K562 (cell line): Measurements from ENCODE around the gene ZNF319. TPM values are rescaled to one million over a fixed set of nuclear protein-coding genes. Genes with fewer than 3 reads are reported as not detected.

Experiments
- DACH1 ChIP-seq: fragments of 450-650 bp; IDR thresholded peaks from 2 replicates; pipeline ENCODE4 v1.6.1; 2018; ENCODE audit not compliant: partially characterized antibody
- ELF4 ChIP-seq: fragments of 450-650 bp; formaldehyde crosslinking; IDR thresholded peaks from 2 replicates; pipeline ENCODE4 v1.4.0; 2022; ENCODE audit warnings: missing genetic modification characterization
- FOXA1 ChIP-seq: fragments of 450-650 bp; IDR thresholded peaks from 2 replicates; pipeline ENCODE4 v1.6.1; 2016; ENCODE audit warnings: mild to moderate bottlenecking, borderline replicate concordance
- HDAC3 ChIP-seq: fragments of 450-650 bp; IDR thresholded peaks from 2 replicates; pipeline ENCODE4 v1.6.1; 2018; ENCODE audit warnings: borderline replicate concordance, mild to moderate bottlenecking, moderate library complexity; ENCODE audit not compliant: partially characterized antibody
- HDAC6 ChIP-seq: IDR thresholded peaks from 2 replicates; pipeline ENCODE4 v1.6.1; 2012; ENCODE audit warnings: low read depth, mild to moderate bottlenecking, control low read depth, inconsistent platforms, low read length, moderate library complexity
- MTA2 ChIP-seq: fragments of 450-650 bp; IDR thresholded peaks from 2 replicates; pipeline ENCODE4 v1.6.1; 2016; ENCODE audit warnings: low read depth
- NELFE ChIP-seq: IDR thresholded peaks from 2 replicates; pipeline ENCODE4 v1.6.1; 2011; ENCODE audit warnings: mild to moderate bottlenecking; ENCODE audit not compliant: insufficient read depth, insufficient read length
- PURB ChIP-seq: sonication (generic); formaldehyde crosslinking; IDR thresholded peaks from 2 replicates; pipeline ENCODE4 v1.9.0; 2021; ENCODE audit warnings: low read depth, mild to moderate bottlenecking, missing genetic modification reagents
- RFX5 ChIP-seq: IDR thresholded peaks from 2 replicates; pipeline ENCODE4 v1.6.1; 2011; ENCODE audit warnings: low read depth, mild to moderate bottlenecking, improper control_type of control experiment, low read length
- TARDBP ChIP-seq: fragments of 450-650 bp; IDR thresholded peaks from 2 replicates; pipeline ENCODE4 v1.6.1; 2016
- TEAD2 ChIP-seq: fragments of 450-650 bp; IDR thresholded peaks from 2 replicates; pipeline ENCODE4 v1.6.1; 2016; ENCODE audit warnings: missing genetic modification characterization, control low read depth, missing compliant biosample characterization
- TRIM24 ChIP-seq, 2 experiments: fragments of 450-650 bp; IDR thresholded peaks; 2 replicates each; pipeline ENCODE4 v1.6.1; 2016
- ZNF175 ChIP-seq: fragments of 200-800 bp; sonication (Bioruptor generic); IDR thresholded peaks from 2 replicates; pipeline ENCODE4 v1.6.1; 2016; ENCODE audit warnings: low read depth, mild to moderate bottlenecking, missing genetic modification characterization, missing compliant biosample characterization
- ZNF197 ChIP-seq: fragments of 200-800 bp; sonication (Bioruptor generic); IDR thresholded peaks from 2 replicates; pipeline ENCODE4 v1.6.1; 2016; ENCODE audit warnings: low read depth, missing genetic modification characterization, missing compliant biosample characterization
- ZNF263 ChIP-seq: sonication (generic); formaldehyde crosslinking; IDR thresholded peaks from 2 replicates; pipeline ENCODE4 v1.8.0; 2022; ENCODE audit warnings: mild to moderate bottlenecking, missing genetic modification reagents, borderline replicate concordance
- ZNF282 ChIP-seq: sonication (generic); formaldehyde crosslinking; IDR thresholded peaks from 2 replicates; pipeline ENCODE4 v1.8.1; 2023; ENCODE audit warnings: missing genetic modification reagents
- polyA plus RNA-seq, 8 experiments: library from polyadenylated mRNA; depleted of rRNA in 4 of 8; stranded (reverse) in 5 of 8; unstranded in 3 of 8; fragments of >200 nt; fragmentation: Nextera tagmentation in 2 of 8; fragmentation: Illumina TruSeq in 1 of 8; extraction: Ambion mirVana in 2 of 8; extraction: Trizol in 1 of 8; gene quantifications; 2 replicates each; pipeline versions ENCODE4 v1.2.1 to v1.2.3, GENCODE V29; 2011 to 2014; ENCODE audit warnings: inconsistent platforms in 1 of 8, missing spikeins in 1 of 8
- total RNA-seq, 7 experiments: library from RNA; depleted of rRNA in 6 of 7; stranded (reverse); fragments of >200 nt in 6 of 7; fragmentation: Illumina TruSeq in 2 of 7; extraction: Trizol in 2 of 7; gene quantifications; 2 replicates each; pipeline versions ENCODE4 v1.2.1 to v1.2.3, GENCODE V29; 2011 to 2021; ENCODE audit warnings: low replicate concordance in 1 of 7
- TF ChIP-seq, protein P1 (sequence below), 2 experiments: fragments of 450-650 bp; IDR thresholded peaks; 2 replicates each; pipeline ENCODE4 v1.6.1; 2016; ENCODE audit warnings: mild to moderate bottlenecking in 2 of 2, borderline replicate concordance in 1 of 2, low read depth in 1 of 2, moderate library complexity in 1 of 2
- TF ChIP-seq, protein P2 (sequence below): fragments of 450-650 bp; IDR thresholded peaks from 2 replicates; pipeline ENCODE4 v1.6.1; 2018; ENCODE audit not compliant: partially characterized antibody

Gene ZNF319
- total and polyA plus RNA-seq, 9 of the 15 experiments (the other 6 are each of a cell fraction or from before 2014, with no cell fraction given): 0.20 to 5.7 (median 1.4) TPM

- TF ChIP-seq, protein P1, sequence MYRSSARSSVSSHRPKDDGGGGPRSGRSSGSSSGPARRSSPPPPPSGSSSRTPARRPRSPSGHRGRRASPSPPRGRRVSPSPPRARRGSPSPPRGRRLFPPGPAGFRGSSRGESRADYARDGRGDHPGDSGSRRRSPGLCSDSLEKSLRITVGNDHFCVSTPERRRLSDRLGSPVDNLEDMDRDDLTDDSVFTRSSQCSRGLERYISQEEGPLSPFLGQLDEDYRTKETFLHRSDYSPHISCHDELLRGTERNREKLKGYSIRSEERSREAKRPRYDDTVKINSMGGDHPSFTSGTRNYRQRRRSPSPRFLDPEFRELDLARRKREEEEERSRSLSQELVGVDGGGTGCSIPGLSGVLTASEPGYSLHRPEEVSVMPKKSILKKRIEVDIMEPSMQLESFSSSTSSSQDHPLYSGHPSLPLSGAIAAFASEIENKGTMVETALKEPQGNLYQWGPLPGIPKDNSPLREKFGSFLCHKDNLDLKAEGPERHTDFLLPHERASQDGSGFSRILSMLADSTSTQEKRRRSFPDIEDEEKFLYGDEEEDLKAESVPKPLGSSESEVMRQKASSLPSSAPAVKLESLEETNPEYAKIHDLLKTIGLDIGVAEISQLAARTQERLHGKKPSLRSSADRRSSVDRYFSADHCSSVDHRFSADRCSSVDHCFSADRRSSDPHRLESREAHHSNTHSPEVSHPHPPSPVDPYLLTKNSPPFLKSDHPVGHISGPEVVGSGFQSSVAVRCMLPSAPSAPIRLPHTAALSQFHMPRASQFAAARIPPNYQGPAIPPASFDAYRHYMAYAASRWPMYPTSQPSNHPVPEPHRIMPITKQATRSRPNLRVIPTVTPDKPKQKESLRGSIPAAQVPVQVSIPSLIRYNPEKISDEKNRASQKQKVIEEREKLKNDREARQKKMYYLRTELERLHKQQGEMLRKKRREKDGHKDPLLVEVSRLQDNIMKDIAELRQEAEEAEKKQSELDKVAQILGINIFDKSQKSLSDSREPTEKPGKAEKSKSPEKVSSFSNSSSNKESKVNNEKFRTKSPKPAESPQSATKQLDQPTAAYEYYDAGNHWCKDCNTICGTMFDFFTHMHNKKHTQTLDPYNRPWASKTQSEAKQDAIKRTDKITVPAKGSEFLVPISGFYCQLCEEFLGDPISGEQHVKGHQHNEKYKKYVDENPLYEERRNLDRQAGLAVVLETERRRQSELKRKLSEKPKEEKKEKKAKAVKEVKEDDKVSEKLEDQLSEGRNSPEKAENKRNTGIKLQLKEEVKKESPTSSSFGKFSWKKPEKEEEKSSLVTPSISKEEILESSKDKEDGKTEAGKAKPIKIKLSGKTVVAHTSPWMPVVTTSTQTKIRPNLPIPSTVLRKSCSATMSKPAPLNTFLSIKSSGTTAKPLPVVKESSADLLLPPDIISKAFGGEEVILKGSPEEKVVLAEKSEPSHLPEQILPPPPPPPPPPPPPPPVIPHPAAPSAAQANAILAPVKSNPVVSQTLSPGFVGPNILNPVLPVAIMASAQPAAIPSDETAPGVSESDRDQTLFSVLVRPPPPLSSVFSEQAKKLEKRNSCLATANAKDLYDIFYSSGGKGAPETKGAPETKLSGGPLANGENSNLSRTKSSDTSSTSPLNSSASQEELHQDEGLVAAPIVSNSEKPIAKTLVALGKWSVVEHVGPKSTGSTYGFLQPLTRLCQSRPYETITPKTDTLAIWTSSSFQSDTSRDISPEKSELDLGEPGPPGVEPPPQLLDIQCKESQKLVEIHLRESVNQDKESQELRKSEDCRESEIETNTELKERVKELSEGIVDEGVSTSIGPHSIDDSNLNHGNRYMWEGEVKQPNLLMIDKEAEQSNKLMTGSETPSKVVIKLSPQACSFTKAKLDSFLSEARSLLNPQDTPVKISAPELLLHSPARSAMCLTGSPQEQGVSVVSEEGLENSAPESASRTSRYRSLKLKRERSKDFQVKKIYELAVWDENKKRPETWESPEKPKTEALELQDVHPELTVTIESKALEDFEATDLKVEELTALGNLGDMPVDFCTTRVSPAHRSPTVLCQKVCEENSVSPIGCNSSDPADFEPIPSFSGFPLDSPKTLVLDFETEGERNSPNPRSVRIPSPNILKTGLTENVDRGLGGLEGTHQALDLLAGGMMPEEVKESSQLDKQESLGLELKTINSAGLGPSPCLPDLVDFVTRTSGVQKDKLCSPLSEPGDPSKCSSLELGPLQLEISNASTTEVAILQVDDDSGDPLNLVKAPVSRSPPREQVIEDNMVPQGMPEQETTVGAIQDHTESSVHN (IDR thresholded peaks at IDR 0.05; ENCODE audit: borderline replicate concordance in 1 of 2, low read depth in 1 of 2): no peak
- no peak; the same call in 1 of the 2 replicates for TF ChIP-seq ELF4 (CRISPR knock-in tag)
- TF ChIP-seq PURB (CRISPR knock-in tag): no peak
- no peak for TF ChIP-seq DACH1
- no peak for TF ChIP-seq HDAC3
- peak; percentile 53; the same call in 1 of the 2 replicates for TF ChIP-seq ZNF175 (CRISPR knock-in tag)
- no peak for TF ChIP-seq FOXA1
- no peak for TF ChIP-seq ZNF197
- TF ChIP-seq RFX5: no peak
- TF ChIP-seq MTA2: peak; percentile 92
- no peak for TF ChIP-seq TARDBP
- peak; percentile 91 for TF ChIP-seq ZNF263
- TF ChIP-seq HDAC6: no peak
- peak; percentile 60 to 78; a peak in 2 of 4 replicates for TF ChIP-seq TRIM24 (IDR thresholded peaks at IDR 0.05)
- TF ChIP-seq TEAD2: no peak
- TF ChIP-seq NELFE: no peak
- TF ChIP-seq, protein P2, sequence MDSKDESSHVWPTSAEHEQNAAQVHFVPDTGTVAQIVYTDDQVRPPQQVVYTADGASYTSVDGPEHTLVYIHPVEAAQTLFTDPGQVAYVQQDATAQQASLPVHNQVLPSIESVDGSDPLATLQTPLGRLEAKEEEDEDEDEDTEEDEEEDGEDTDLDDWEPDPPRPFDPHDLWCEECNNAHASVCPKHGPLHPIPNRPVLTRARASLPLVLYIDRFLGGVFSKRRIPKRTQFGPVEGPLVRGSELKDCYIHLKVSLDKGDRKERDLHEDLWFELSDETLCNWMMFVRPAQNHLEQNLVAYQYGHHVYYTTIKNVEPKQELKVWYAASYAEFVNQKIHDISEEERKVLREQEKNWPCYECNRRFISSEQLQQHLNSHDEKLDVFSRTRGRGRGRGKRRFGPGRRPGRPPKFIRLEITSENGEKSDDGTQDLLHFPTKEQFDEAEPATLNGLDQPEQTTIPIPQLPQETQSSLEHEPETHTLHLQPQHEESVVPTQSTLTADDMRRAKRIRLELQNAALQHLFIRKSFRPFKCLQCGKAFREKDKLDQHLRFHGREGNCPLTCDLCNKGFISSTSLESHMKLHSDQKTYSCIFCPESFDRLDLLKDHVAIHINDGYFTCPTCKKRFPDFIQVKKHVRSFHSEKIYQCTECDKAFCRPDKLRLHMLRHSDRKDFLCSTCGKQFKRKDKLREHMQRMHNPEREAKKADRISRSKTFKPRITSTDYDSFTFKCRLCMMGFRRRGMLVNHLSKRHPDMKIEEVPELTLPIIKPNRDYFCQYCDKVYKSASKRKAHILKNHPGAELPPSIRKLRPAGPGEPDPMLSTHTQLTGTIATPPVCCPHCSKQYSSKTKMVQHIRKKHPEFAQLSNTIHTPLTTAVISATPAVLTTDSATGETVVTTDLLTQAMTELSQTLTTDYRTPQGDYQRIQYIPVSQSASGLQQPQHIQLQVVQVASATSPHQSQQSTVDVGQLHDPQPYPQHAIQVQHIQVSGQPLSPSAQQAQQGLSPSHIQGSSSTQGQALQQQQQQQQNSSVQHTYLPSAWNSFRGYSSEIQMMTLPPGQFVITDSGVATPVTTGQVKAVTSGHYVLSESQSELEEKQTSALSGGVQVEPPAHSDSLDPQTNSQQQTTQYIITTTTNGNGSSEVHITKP: peak; percentile 74
- TF ChIP-seq ZNF282 (CRISPR knock-in tag): no peak
Measured at GRCh38 chr16:57976331-57976796, 24.1 kb downstream of the ZNF319 start (continued).
